ENCODE results near the gene LNX1.

GRCh38 chr4:53545273-53545672 is 46.0 kb downstream of the LNX1 start:
- no peak for TF ChIP-seq TAF1 (IDR thresholded peaks at IDR 0.05; ENCODE audit: low read depth)
- TF ChIP-seq REST (IDR thresholded peaks at IDR 0.05; ENCODE audit: low read depth): no peak
- no peak for TF ChIP-seq RAD21 (IDR thresholded peaks at IDR 0.05; ENCODE audit: low read depth)
- no peak for TF ChIP-seq NFIC (IDR thresholded peaks at IDR 0.05)
- no peak for TF ChIP-seq MAX (IDR thresholded peaks at IDR 0.05)
- no peak for TF ChIP-seq ZBTB7A (IDR thresholded peaks at IDR 0.05; ENCODE audit: low read depth)
- TF ChIP-seq FOXM1 (IDR thresholded peaks at IDR 0.05; ENCODE audit: borderline replicate concordance, low read depth): no peak
- TF ChIP-seq CREB1 (IDR thresholded peaks at IDR 0.05; ENCODE audit: low read depth): no peak
- TF ChIP-seq TEAD4 (IDR thresholded peaks at IDR 0.05): no peak

Measured in Ishikawa (cell line).